ENCODE results near the gene EHHADH.
"Not testable (repeated sequence)": the region's sequence is repeated elsewhere in the genome, so short reads cannot be mapped to it uniquely, and the experiment has no call there.

Gene EHHADH

DNA sequence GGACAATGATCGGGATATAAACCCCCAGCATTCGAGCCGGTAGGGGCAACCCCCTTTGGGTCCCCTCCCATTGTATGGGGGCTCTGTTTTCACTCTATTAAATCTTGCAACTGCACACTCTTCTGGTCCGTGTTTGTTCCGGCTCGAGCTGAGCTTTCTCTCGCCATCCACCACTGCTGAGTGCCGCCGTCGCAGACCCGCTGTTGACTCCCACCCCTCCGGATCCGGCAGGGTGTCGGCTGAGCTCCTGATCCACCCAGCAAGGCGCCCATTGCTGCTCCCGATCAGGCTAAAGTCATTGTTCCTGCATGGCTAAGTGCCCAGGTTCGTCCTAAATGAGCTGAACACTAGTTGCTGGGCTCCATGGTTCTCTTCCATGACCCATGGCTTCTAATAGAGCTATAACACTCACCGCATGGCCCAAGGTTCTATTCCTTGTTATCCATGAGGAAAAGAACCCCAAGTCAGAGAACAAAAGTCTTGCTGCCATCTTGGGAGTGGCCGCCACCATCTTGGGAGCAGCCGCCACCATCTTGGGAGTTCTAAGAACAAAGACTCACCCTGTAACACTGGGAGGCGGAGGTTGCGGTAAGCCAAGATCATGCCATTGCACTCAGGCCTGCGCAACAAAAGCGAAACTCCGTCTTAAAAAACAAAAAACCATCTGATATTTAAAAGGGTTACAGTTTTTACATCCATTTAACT lies 11.2 kb upstream of the EHHADH start:
- Histone ChIP-seq H3K27ac (no peak overlapping the region), H3K4me3 (no peak overlapping the region), H3K9me3 (ENCODE audit: low read depth, low read length) (no peaks in the 10 kb centered on the region), H3K9ac (ENCODE audit: insufficient read length) (no peak overlapping the region), H3K36me3 (ENCODE audit: insufficient read depth, low read length) (no peaks in the 10 kb centered on the region)
- no peak for TF ChIP-seq FOXP2 (optimal IDR thresholded peaks at IDR 0.05; ENCODE audit: control extremely low read depth, extremely low read length, insufficient read depth)
- no peak for TF ChIP-seq EZH2 (IDR thresholded peaks at IDR 0.05)
- no peak for TF ChIP-seq POLR2AphosphoS5 (IDR thresholded peaks at IDR 0.05; ENCODE audit: borderline replicate concordance, low read depth, low read length)
- no peak for DNase-seq (ENCODE audit: low read depth, low spot score)

DNA sequence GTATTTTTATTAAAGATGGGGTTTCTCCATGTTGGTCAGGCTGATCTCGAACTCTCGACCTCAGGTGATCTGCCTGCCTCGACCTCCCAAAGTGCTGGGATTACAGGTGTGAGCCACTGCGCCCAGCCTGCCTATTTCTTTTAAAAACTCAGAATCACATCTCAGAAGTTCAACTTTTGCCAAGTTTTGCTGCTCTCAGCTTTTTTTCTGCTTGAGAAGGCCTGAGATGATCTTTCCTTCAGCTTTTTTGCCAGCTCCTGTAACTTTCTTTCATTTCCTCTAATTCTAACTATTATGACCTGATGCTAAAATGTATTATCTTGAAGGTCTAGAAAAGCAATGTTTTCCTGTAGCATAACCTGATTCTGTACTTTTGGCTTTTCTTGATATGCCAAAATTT lies 9.6 kb upstream of the EHHADH start:
- no peak for DNase-seq (ENCODE audit: low read depth, low spot score)
- no peaks in the 10 kb centered on the region for H3K36me3 ChIP-seq (ENCODE audit: insufficient read depth, low read length)
- no peak overlapping the region for H3K4me3 ChIP-seq
- H3K9me3 ChIP-seq (ENCODE audit: low read depth, low read length) = no peaks in the 10 kb centered on the region
- H3K9ac ChIP-seq (ENCODE audit: insufficient read length) = no peak overlapping the region
- TF ChIP-seq FOXP2 (optimal IDR thresholded peaks at IDR 0.05; ENCODE audit: control extremely low read depth, extremely low read length, insufficient read depth) (no peak), POLR2AphosphoS5 (IDR thresholded peaks at IDR 0.05; ENCODE audit: borderline replicate concordance, low read depth, low read length) (no peak), EZH2 (IDR thresholded peaks at IDR 0.05) (no peak)
- no peak overlapping the region for H3K27ac ChIP-seq

DNA sequence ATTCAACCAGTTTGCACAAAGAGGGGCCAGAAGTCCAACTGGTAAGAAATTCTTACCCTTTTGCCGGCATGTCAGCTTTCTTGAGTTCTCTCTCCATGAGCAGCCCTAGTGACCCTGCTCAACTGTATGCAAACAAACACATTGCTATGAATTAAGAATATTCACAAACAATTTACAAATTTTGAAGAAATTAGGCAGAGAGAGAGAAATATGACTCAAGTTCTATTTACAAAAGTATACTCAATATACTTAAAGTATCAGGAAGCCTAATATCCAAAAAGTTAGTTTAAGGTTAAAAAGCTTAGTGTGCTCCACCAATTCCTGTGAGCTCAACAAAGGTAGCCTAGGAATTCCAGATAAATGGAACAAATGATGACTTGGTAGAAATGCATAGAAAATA lies 3.5 kb upstream of the EHHADH start:
- Histone ChIP-seq H3K9ac (ENCODE audit: insufficient read length) (no peak overlapping the region), H3K36me3 (ENCODE audit: insufficient read depth, low read length) (no peaks in the 10 kb centered on the region), H3K4me3 (no peak overlapping the region), H3K27ac (no peak overlapping the region), H3K9me3 (ENCODE audit: low read depth, low read length) (no peaks in the 10 kb centered on the region)
- DNase-seq (ENCODE audit: low read depth, low spot score) = no peak
- TF ChIP-seq POLR2AphosphoS5 (IDR thresholded peaks at IDR 0.05; ENCODE audit: borderline replicate concordance, low read depth, low read length) = no peak
- no peak for TF ChIP-seq FOXP2 (optimal IDR thresholded peaks at IDR 0.05; ENCODE audit: control extremely low read depth, extremely low read length, insufficient read depth)
- TF ChIP-seq EZH2 (IDR thresholded peaks at IDR 0.05) = no peak

DNA sequence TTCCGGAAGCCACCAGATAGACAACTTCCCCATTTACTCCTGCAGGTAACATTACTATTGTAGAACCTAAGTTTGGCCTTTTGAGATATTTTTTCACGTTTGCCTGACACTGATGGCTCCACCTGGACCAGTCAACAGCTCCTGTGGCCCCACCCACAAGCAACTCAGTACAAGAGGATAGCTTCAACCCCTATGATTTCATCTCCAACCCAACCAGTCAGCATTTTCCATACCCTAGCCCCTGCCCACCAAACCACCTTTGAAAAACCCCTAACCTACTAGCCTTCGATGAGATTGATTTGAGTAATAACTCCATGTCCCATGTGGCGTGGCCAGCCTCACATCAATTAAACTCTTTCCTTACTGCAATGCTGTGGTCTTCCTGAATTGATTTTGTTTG lies 950 bp upstream of the EHHADH start:
- no peaks in the 10 kb centered on the region for H3K9me3 ChIP-seq (ENCODE audit: low read depth, low read length)
- no peak for DNase-seq (ENCODE audit: low read depth, low spot score)
- H3K36me3 ChIP-seq (ENCODE audit: insufficient read depth, low read length) = no peaks in the 10 kb centered on the region
- no peak overlapping the region for H3K9ac ChIP-seq (ENCODE audit: insufficient read length)
- TF ChIP-seq EZH2 (IDR thresholded peaks at IDR 0.05) (no peak), POLR2AphosphoS5 (IDR thresholded peaks at IDR 0.05; ENCODE audit: borderline replicate concordance, low read depth, low read length) (no peak), FOXP2 (optimal IDR thresholded peaks at IDR 0.05; ENCODE audit: control extremely low read depth, extremely low read length, insufficient read depth) (no peak)
- H3K4me3 ChIP-seq = no peak overlapping the region
- H3K27ac ChIP-seq = no peak overlapping the region

DNA sequence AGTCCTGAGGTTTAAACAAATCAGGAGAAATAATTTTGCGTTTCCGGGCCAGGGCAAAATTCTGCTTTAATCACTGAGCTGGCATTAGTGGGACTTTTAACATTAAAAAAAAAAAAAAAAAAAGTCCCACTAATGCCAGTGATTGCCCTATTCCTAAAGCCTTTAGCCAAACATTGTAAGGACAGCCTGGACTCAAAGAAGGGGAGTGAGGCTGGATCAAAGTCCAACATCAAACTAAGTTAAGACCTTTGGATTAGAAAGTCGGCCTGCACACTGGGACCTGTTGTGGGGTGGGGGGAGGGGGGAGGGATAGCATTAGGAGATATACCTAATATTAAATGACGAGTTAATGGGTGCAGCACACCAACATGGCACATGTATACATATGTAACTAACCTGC lies 716 bp downstream of the EHHADH start:
- not testable (repeated sequence) for H3K9me3 ChIP-seq (ENCODE audit: low read depth, low read length); H3K27ac ChIP-seq; H3K9ac ChIP-seq (ENCODE audit: insufficient read length); H3K36me3 ChIP-seq (ENCODE audit: insufficient read depth, low read length); DNase-seq (ENCODE audit: low read depth, low spot score)
- peak overlapping the region; percentile 84 for H3K4me3 ChIP-seq

DNA sequence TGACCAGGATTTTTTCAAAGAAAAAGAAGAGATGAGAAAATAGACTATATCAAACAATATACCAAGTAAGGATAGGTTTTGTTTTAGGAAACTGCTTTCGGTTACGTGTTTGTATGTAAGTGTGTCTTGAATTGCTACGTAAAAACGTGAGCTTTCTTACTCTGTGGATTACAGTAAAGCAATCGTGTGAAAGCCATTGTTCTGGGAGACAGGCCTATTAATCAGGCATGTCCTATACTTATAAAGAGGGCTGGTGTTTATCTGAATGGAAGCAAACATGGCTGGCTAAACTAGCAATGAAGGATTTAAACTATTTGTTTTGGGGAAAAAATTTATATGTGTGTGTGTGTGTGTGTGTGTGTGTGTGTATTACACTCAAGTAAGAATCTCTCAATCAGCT lies 2.6 kb downstream of the EHHADH start:
- Histone ChIP-seq H3K36me3 (ENCODE audit: insufficient read depth, low read length) (peaks cover 9% of the 10 kb centered on the region; the same call in 1 of the 2 replicates), H3K4me3 (no peak overlapping the region)
- TF ChIP-seq EZH2 (IDR thresholded peaks at IDR 0.05) (no peak), POLR2AphosphoS5 (IDR thresholded peaks at IDR 0.05; ENCODE audit: borderline replicate concordance, low read depth, low read length) (no peak)

DNA sequence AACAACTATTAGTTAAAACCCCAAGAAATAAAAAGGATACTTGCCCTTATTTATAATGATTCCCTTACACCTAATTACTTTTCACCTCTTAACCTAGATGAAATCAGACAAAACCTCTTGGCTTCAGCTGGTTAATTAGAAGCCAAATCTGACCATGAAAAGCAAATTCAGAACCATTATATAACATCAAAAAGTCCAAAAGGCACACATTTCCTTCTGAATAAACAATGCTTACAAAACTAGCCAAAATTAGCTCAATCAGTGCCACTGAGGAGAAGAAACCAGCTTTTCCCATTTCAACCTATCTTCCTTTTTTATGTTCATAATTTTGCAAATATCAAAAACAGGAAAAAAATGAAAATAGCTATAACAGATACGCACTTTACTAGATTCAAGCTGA lies 3.2 kb downstream of the EHHADH start:
- no peak for DNase-seq (ENCODE audit: low read depth, low spot score)
- TF ChIP-seq POLR2AphosphoS5 (IDR thresholded peaks at IDR 0.05; ENCODE audit: borderline replicate concordance, low read depth, low read length) = no peak
- TF ChIP-seq FOXP2 (optimal IDR thresholded peaks at IDR 0.05; ENCODE audit: control extremely low read depth, extremely low read length, insufficient read depth) = no peak
- no peak for TF ChIP-seq EZH2 (IDR thresholded peaks at IDR 0.05)

More for the DNA sequence above, 2.6 kb downstream of the EHHADH start:
- Histone ChIP-seq H3K9ac (ENCODE audit: insufficient read length) (peak overlapping the region; percentile 16), H3K9me3 (ENCODE audit: low read depth, low read length) (no peaks in the 10 kb centered on the region), H3K27ac (peak overlapping the region; percentile 2; the same call in 1 of the 2 replicates)
- DNase-seq (ENCODE audit: low read depth, low spot score) = no peak

DNA sequence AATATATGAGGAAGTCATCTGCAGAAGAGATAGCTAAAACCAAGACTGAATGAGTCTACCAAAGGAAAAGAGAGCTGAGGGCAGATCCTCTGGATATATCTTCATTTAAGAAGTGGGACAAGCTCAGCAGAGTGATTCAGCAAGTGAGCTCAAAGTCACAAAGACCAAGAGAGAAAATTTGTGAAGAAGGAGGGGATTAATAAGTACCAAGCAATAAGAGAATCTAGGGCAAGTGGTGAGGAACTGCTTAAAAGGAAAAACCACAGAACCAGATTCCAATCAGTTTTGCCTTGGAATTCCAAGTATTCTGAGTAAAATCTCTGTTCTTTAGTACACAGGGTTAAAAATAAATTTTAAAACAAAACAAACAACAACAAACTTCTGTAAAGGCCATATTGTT lies 3.6 kb downstream of the EHHADH start:
- TF ChIP-seq FOXP2 (optimal IDR thresholded peaks at IDR 0.05; ENCODE audit: control extremely low read depth, extremely low read length, insufficient read depth) = no peak
- TF ChIP-seq POLR2AphosphoS5 (IDR thresholded peaks at IDR 0.05; ENCODE audit: borderline replicate concordance, low read depth, low read length) = no peak
- TF ChIP-seq EZH2 (IDR thresholded peaks at IDR 0.05) = no peak
- Histone ChIP-seq H3K9ac (ENCODE audit: insufficient read length) (no peak overlapping the region), H3K36me3 (ENCODE audit: insufficient read depth, low read length) (peaks cover 11% of the 10 kb centered on the region; the same call in 1 of the 2 replicates), H3K4me3 (peak overlapping the region; percentile 3; the same call in 1 of the 2 replicates), H3K9me3 (ENCODE audit: low read depth, low read length) (no peaks in the 10 kb centered on the region), H3K27ac (peak overlapping the region; percentile 2; the same call in 1 of the 2 replicates)
- DNase-seq (ENCODE audit: low read depth, low spot score) = no peak

More for the DNA sequence above, 3.2 kb downstream of the EHHADH start:
- peak overlapping the region; percentile 2; the same call in 1 of the 2 replicates for H3K27ac ChIP-seq
- H3K9me3 ChIP-seq (ENCODE audit: low read depth, low read length) = no peaks in the 10 kb centered on the region
- peaks cover 11% of the 10 kb centered on the region; the same call in 1 of the 2 replicates for H3K36me3 ChIP-seq (ENCODE audit: insufficient read depth, low read length)
- H3K9ac ChIP-seq (ENCODE audit: insufficient read length) = peak overlapping the region; percentile 16
- peak overlapping the region; percentile 3; the same call in 1 of the 2 replicates for H3K4me3 ChIP-seq

DNA sequence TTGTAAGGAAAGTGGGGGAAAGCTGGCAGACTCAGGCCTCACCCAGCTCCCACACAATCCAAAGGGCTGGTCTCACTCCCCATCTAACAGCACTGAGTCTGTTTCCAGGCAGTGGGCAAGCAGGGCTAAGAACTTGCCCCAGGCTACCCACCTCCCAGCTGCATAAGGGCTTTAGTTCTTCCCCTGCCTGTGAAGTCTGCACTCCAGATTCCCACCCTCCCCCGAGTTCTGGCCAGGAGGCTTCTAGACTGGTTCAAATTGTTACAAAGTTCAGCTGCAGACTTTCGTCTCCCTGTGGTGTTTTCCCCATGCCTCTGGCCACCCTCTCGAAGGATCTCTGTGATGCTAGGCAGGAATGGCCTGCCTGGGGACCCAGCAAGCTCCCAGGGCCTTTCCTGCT lies 11.2 kb downstream of the EHHADH start:
- Histone ChIP-seq H3K27ac (no peak overlapping the region), H3K4me3 (no peak overlapping the region)
- DNase-seq (ENCODE audit: low read depth, low spot score) = no peak

More for the DNA sequence above, 11.2 kb downstream of the EHHADH start:
- TF ChIP-seq EZH2 (IDR thresholded peaks at IDR 0.05) = no peak
- TF ChIP-seq FOXP2 (optimal IDR thresholded peaks at IDR 0.05; ENCODE audit: control extremely low read depth, extremely low read length, insufficient read depth) = no peak
- no peak for TF ChIP-seq POLR2AphosphoS5 (IDR thresholded peaks at IDR 0.05; ENCODE audit: borderline replicate concordance, low read depth, low read length)
- peaks cover 8% of the 10 kb centered on the region; the same call in 1 of the 2 replicates for H3K36me3 ChIP-seq (ENCODE audit: insufficient read depth, low read length)
- H3K9me3 ChIP-seq (ENCODE audit: low read depth, low read length) = no peaks in the 10 kb centered on the region
- no peak overlapping the region for H3K9ac ChIP-seq (ENCODE audit: insufficient read length)

Measured in SK-N-MC (cell line).